Skeletal muscle tissue (tissue), 4 donors: ENCODE results near the gene SH3BP4. TPM values are rescaled to one million over a fixed set of nuclear protein-coding genes. Genes with fewer than 3 reads are reported as not detected.

Experiments used
- H3K27ac ChIP-seq: one replicate; pipeline ENCODE4 v1.7.0; 2013; ENCODE audit warnings: mild to moderate bottlenecking, low read depth, low read length, inconsistent platforms
- H3K27me3 ChIP-seq, 3 donors: one replicate each; pipeline ENCODE4 v1.7.0; 2013; ENCODE audit warnings: low read length in 3 of 3; ENCODE audit not compliant: control insufficient read depth in 3 of 3, insufficient read depth in 3 of 3
- H3K36me3 ChIP-seq, 3 donors: one replicate each; pipeline ENCODE4 v1.7.0; 2013; ENCODE audit warnings: low read length in 3 of 3; ENCODE audit not compliant: control insufficient read depth in 3 of 3, insufficient read depth in 3 of 3
- H3K4me1 ChIP-seq, 3 donors: one replicate each; pipeline ENCODE4 v1.7.0; 2013; ENCODE audit warnings: low read length in 3 of 3, mild to moderate bottlenecking in 3 of 3; ENCODE audit not compliant: control insufficient read depth in 3 of 3, insufficient read depth in 3 of 3
- H3K4me3 ChIP-seq, 3 donors: one replicate each; pipeline ENCODE4 v1.7.0; 2013; ENCODE audit warnings: low read length in 3 of 3
- H3K9ac ChIP-seq, 3 donors: one replicate each; pipeline ENCODE4 v1.7.0; 2013; ENCODE audit warnings: low read length in 3 of 3, mild to moderate bottlenecking in 3 of 3, moderate library complexity in 2 of 3, low read depth in 1 of 3
- H3K9me3 ChIP-seq, 3 donors: one replicate each; pipeline ENCODE4 v1.7.0; 2013; ENCODE audit warnings: low read length in 3 of 3; ENCODE audit not compliant: control insufficient read depth in 3 of 3
- total RNA-seq: library from RNA; depleted of rRNA; stranded (reverse); fragments of >200 nt; gene quantifications from one replicate; pipeline ENCODE4 v1.2.3, GENCODE V29; 2014
- donor health status: Osteomylitis.

SH3BP4 gene
- total RNA-seq, 1 donor from 2014 or later: 8.9 TPM

DNA sequence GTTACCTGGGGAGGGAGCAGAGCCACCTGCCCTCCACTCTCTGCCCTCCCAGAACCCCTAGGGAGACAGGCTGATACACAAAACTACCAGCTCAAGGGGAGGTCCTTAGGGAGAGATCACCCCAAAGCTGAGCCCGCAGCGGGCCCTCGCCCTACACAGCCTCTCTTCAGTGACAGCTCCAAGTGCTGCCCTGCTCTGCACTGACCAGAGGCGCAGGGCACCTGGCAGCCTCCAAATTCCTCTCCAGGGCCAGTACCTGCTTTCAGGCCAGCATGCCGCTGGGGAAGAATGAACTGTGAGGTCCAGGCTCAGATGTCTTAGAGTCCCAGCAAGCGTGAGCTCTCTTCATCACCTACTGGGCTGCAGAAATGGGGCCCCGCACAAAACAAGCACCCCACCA lies 11.3 kb upstream of the SH3BP4 start:
- Histone ChIP-seq H3K4me3 (no peak overlapping the region), H3K4me1 (no peaks in the 10 kb centered on the region), H3K36me3 (no peaks in the 10 kb centered on the region), H3K9me3 (peaks cover 0 to 3% (median 0%) of the 10 kb centered on the region in 3 donors), H3K27ac (no peak overlapping the region), H3K9ac (no peak overlapping the region), H3K27me3 (peaks cover 0 to 20% (median 4%) of the 10 kb centered on the region in 3 donors)

DNA sequence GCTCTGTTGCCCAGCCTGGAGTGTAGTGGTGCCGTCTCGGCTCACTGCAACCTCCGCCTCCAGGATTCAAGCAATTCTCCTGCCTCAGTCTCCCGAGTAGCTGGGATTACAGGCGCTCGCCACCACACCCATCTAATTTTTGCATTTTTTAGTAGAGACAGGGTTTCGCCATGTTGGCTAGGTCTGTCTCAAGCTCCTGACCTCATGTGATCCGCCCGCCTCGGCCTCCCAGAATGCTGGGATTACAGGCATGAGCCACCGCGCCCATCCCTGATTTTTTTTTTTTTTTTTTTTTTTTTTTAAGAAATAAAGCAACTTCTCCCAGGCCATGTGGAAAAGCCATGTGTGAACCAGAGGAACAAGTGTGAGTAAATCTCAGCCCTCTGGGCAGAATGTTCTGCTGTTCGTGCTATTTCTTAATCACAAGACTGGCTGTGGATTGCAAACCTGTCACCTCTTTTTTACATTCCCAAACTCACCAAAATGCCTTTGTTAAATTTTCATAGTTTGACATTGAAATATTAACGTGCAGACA lies 6.4 kb upstream of the SH3BP4 start:
- H3K27me3 ChIP-seq: peaks cover 0 to 2% (median under 1%) of the 10 kb centered on the region in 3 donors
- H3K4me3 ChIP-seq: no peak overlapping the region
- H3K36me3 ChIP-seq: no peaks in the 10 kb centered on the region
- peaks cover 0 to 3% (median 0%) of the 10 kb centered on the region in 3 donors for H3K9me3 ChIP-seq
- no peaks in the 10 kb centered on the region for H3K4me1 ChIP-seq
- H3K9ac ChIP-seq: no peak overlapping the region
- H3K27ac ChIP-seq: no peak overlapping the region

DNA sequence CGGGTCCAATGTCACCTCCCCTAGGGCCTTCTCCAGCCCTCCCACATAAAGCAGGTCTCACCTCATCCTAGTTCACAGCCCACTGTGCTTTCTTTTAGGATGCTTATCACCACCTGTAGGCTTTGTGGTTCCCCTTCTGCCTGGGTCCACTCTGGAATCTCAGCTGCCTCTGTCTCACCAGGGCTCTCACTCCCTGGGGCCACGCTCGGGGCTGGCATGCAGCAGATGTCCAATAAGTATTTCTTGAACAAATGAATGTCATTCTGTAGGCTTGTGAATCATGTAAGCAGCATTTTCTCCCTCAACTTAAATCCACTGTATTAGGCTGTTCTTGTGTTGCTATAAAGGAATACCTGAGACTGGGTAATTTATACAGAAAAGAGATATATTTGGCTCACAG lies 4.3 kb upstream of the SH3BP4 start:
- peaks cover 0 to 3% (median 0%) of the 10 kb centered on the region in 3 donors for H3K9me3 ChIP-seq
- peaks cover 0 to 11% (median 0%) of the 10 kb centered on the region in 3 donors for H3K27me3 ChIP-seq
- no peaks in the 10 kb centered on the region for H3K36me3 ChIP-seq
- H3K4me3 ChIP-seq: no peak overlapping the region
- H3K27ac ChIP-seq: no peak overlapping the region
- peaks cover 0 to 7% (median 4%) of the 10 kb centered on the region in 3 donors for H3K4me1 ChIP-seq
- no peak overlapping the region for H3K9ac ChIP-seq

DNA sequence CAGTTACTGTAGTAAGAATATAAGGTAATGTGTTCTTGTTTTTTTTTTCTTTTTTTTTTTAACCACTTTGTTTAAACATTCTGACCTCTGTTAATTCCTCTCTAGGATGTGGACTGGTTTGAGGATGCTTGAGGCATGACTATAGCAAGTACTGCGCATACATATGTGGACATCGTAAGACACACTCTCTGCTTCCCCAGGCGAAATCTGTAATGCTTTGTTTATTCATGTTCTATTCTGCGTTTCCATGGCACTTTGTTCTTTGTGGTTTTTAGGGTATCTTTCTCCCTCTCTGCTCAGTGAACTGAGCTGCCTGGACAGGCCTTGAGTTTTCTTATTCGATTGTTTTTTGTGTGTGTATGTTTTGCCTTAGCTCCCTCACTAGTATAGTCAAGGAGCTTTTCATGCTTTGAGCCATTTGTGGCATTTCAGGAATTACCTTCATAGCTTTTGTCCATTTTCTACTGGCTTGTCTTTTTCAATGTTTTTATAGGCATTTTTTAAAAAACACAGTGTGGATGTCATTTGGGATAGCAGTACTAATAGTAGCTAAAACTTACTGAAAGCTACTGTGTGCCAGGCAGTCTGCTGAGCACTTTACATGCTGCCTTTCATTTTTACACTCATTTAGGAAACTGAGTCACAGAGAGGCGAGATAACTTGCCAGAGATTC lies 1.9 kb upstream of the SH3BP4 start:
- peaks cover 14 to 19% (median 14%) of the 10 kb centered on the region in 3 donors for H3K4me1 ChIP-seq
- H3K9ac ChIP-seq: no peak overlapping the region
- no peak overlapping the region for H3K4me3 ChIP-seq
- peaks cover 0 to 24% (median 6%) of the 10 kb centered on the region in 3 donors for H3K27me3 ChIP-seq
- H3K36me3 ChIP-seq: no peaks in the 10 kb centered on the region
- H3K27ac ChIP-seq: no peak overlapping the region
- H3K9me3 ChIP-seq: no peaks in the 10 kb centered on the region

DNA sequence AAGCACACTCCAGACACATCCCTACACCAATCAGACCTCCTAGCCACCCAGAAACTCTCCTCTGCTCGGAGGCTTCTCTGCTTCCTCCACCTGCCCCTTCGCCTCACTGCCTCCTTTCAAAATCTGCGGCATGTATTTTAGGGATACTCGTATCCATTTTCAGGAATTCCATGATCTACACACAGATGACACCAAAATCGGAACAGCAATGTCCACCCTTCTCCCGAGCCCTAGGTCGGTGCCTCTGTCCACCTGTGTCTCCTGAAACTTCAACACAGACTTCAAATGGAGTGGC lies 1.4 kb upstream of the SH3BP4 start:
- no peak overlapping the region for H3K27ac ChIP-seq
- H3K9ac ChIP-seq: no peak overlapping the region
- no peaks in the 10 kb centered on the region for H3K9me3 ChIP-seq
- no peaks in the 10 kb centered on the region for H3K36me3 ChIP-seq
- peaks cover 14 to 19% (median 15%) of the 10 kb centered on the region in 3 donors for H3K4me1 ChIP-seq
- no peak overlapping the region for H3K4me3 ChIP-seq
- peaks cover 0 to 24% (median 7%) of the 10 kb centered on the region in 3 donors for H3K27me3 ChIP-seq

DNA sequence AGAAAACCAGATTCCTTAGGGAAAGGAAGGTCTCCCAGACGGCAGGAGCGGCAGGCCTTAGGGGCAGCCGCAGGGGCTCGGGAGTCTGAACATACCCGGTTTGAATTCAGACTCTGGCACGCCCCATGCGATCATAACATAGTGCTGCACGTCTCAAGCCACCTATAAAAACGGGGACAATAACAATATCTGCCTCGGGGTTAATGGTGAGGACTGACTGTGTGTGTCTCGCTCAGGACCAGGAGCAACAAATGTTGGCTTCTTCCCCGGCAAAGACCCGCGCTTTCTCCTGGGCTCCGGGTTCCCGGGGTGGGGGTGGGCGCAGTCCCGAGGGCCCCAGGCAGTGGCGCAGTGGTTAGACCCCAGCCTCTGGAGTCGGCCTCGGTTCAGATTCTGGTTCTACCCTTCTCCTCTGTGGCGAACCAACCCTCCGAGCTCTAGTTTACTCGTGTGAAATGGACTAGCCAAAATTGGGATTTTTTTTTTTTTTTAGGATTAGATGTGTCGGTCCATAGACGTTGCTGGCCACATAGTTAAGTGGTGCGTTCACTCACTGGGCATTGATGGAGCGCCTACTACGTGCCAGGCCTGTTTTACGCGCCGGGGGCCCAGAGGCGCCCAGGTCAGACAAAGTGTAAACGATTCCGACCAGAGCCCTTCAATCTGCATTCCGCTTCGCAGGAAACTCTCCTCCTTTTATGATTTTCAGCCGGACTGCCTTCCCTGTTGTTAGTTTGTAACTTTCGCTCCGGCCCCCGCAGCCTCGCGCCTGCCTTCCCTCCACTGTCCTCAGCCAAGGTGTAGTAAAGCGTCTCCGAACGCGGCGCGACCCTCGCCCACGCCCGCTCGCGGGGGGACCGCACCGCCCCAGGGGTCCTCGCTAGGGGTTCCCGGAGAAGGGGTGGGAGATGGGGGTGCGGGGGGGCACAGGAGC lies 820 bp upstream of the SH3BP4 start:
- Histone ChIP-seq H3K4me1 (peaks cover 14 to 19% (median 15%) of the 10 kb centered on the region in 3 donors), H3K27ac (no peak overlapping the region), H3K36me3 (no peaks in the 10 kb centered on the region), H3K9ac (peak overlapping the region; percentile 25 to 57 (median 53)), H3K4me3 (peak overlapping the region; percentile 49 to 66 (median 56)), H3K9me3 (no peaks in the 10 kb centered on the region), H3K27me3 (peaks cover 0 to 24% (median 7%) of the 10 kb centered on the region in 3 donors)

DNA sequence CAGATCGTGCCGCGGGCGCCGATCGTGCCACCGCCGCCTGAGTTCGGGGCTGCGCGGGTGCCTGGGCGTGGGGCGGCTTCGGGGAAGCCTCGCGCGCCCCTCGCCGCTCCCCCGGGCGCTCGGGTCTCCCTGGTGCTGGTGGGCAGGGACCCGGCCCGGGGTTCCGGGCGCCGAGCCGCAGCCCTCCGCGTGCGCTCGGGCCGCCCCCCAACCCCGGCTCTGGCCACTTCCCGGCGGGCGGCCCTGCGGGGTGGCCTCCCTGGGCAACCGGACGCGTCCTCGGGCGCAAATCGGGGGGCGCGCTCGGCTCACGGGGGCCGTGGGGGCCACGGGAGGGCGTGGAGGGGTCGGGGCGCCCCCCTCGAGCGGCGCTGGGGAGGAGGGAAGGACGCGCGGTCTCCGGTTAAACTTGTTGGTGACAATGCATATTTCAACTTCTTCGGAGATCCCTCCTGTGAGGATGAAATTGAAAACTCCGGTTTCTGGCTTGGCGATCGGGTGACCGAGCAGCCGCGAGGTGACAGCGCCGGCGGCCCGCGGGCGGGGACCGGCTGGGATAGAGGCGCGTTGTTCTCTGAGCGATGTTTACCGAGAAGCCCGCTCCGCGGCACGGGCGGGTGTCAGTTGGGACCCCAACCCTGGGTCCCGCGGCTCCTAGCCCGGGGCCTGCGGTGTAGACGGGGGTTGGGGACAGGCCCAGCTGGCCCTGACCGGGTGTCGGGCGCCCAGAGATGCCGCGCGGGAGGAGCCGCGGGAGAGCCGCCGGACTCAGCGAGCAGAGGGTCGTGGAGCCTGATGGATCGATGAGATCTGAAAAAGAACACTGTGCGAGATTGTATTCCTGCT lies 676 bp downstream of the SH3BP4 start:
- Histone ChIP-seq H3K9ac (peak overlapping the region; percentile 51 to 79 (median 67)), H3K9me3 (no peaks in the 10 kb centered on the region), H3K36me3 (no peaks in the 10 kb centered on the region), H3K4me1 (peaks cover 14 to 27% (median 15%) of the 10 kb centered on the region in 3 donors), H3K27me3 (peaks cover 0 to 24% (median 7%) of the 10 kb centered on the region in 3 donors), H3K27ac (peak overlapping the region; percentile 47), H3K4me3 (peak overlapping the region; percentile 67 to 76 (median 70))

DNA sequence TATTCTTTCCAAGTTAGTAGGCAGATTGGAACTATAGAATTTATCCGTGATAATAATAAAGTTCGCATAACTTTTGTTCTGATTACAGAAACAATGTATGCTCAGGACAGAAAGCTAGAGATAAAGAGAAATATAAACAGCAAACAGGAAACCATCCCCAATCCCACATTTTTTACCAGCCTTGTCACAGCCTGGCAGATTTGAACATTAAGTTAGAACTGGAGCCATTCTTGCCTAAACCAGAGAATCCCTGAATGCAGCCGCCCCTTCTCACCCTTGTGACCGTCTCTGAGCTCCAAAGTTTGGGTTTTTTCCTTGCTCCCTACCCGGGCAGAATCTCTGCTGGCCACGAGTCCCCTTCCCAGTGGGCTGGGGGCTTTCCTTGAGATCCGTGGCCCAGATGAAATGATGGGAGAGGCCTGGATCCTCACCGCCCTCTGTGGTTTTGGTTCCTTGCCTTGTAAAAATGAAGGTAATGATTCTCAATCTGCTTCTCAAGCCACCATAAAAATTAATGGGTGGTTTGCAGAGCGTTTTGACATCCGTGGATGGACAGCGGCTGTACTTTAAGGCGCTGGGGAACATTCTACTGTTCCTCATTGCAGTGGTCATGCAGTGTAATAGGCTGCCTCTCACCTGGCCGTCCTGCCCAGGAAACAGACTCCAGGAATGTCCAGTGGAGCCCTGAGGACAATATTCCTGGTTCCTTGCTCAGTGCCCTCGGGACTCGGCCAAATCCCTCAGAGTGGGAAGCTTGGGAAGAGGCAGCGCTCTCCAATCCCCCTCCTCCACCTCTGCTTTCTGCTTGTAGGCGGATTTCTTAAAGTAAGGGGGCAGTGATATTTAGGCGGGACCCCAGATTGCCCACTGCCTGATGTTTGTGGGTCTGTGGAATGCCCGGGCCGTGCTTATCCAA lies 1.6 kb downstream of the SH3BP4 start:
- H3K9ac ChIP-seq: peak overlapping the region; percentile 51 to 79 (median 67)
- H3K27ac ChIP-seq: peak overlapping the region; percentile 47
- no peaks in the 10 kb centered on the region for H3K36me3 ChIP-seq
- H3K4me3 ChIP-seq: peak overlapping the region; percentile 67 to 76 (median 70)
- H3K4me1 ChIP-seq: peaks cover 14 to 29% (median 18%) of the 10 kb centered on the region in 3 donors
- H3K27me3 ChIP-seq: peaks cover 0 to 24% (median 7%) of the 10 kb centered on the region in 3 donors
- H3K9me3 ChIP-seq: no peaks in the 10 kb centered on the region
